ENCODE data around the gene SLC8A1. TPM values are rescaled to one million over a fixed set of nuclear protein-coding genes. Genes with fewer than 3 reads are reported as not detected.

The SLC8A1 gene
- total and polyA plus RNA-seq, 8 donors = 0.31 to 105 (median 14.0) TPM

GRCh38 chr2:40126006-40126405 is 325.9 kb downstream of the SLC8A1 start:
- Histone ChIP-seq H3K4me1 (peaks cover 0 to 39% (median 22%) of the 10 kb centered on the region in 4 donors), H3K36me3 (no peaks in the 10 kb centered on the region), H3K4me3 (no peak overlapping the region), H3K9me3 (no peaks in the 10 kb centered on the region), H3K27ac (no peak overlapping the region), H3K27me3 (no peaks in the 10 kb centered on the region)
- intact Hi-C loops (cut with DNase I; ENCODE audit: low total_unique reads) = no loop called here
- DNase-seq = no peak
- TF ChIP-seq POLR2A (IDR thresholded peaks at IDR 0.05) = no peak
- TF ChIP-seq CTCF (IDR thresholded peaks at IDR 0.05) = no peak
- TF ChIP-seq POLR2AphosphoS5 (IDR thresholded peaks at IDR 0.05) = no peak
- no peak for TF ChIP-seq EP300 (IDR thresholded peaks at IDR 0.05)
- WGBS, 5 donors = 83 to 91% (median 89%) methylated on average over 3 of the region's 3 CpGs

DNA sequence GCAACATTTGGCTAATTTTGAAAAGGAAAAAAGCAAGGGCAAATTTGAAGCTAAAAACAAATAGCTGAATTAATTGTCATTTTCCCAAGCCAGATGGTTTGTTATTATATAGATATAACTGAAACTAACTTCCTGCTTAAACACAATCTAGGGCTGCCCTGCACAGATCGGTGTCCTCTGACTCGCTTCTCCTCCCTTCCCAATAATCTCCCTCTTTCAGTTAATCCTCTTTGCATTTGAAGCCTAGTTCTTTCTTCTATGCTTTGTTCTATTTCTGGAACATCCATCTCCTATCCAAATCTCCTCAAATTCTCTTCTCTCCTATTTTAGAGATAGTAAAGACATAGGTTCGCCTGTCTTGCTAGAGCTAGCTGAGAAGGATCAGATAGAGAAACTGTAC is 328.1 kb downstream of the SLC8A1 start:
- H3K27ac ChIP-seq = no peak overlapping the region
- intact Hi-C loops (cut with DNase I; ENCODE audit: low total_unique reads) = no loop called here

GRCh38 chr2:40123326-40123725 is 328.6 kb downstream of the SLC8A1 start:
- no peak for DNase-seq
- Histone ChIP-seq H3K36me3 (no peaks in the 10 kb centered on the region), H3K27ac (no peak overlapping the region), H3K9me3 (no peaks in the 10 kb centered on the region), H3K27me3 (no peaks in the 10 kb centered on the region), H3K4me1 (peaks cover 0 to 26% (median 14%) of the 10 kb centered on the region in 4 donors), H3K4me3 (no peak overlapping the region)
- no peak for TF ChIP-seq EP300 (IDR thresholded peaks at IDR 0.05)
- no peak for TF ChIP-seq POLR2A (IDR thresholded peaks at IDR 0.05)
- no peak for TF ChIP-seq POLR2AphosphoS5 (IDR thresholded peaks at IDR 0.05)
- no peak for TF ChIP-seq CTCF (IDR thresholded peaks at IDR 0.05)
- intact Hi-C loops (cut with DNase I; ENCODE audit: low total_unique reads) = no loop called here
- 52 to 68% (median 64%) methylated on average over 1 of the region's 1 CpG for WGBS, 5 donors

More for the DNA sequence above, 328.1 kb downstream of the SLC8A1 start:
- Histone ChIP-seq H3K27me3 (no peaks in the 10 kb centered on the region), H3K4me3 (no peak overlapping the region), H3K4me1 (peaks cover 0 to 26% (median 15%) of the 10 kb centered on the region in 4 donors), H3K9me3 (no peaks in the 10 kb centered on the region), H3K36me3 (no peaks in the 10 kb centered on the region)
- TF ChIP-seq POLR2A (IDR thresholded peaks at IDR 0.05) = no peak
- no peak for TF ChIP-seq EP300 (IDR thresholded peaks at IDR 0.05)
- no peak for TF ChIP-seq CTCF (IDR thresholded peaks at IDR 0.05)
- TF ChIP-seq POLR2AphosphoS5 (IDR thresholded peaks at IDR 0.05) = no peak
- DNase-seq = no peak
- WGBS, 5 donors = 60 to 70% (median 65%) methylated on average over 3 of the region's 3 CpGs

- no peak for DNase-seq
- Histone ChIP-seq H3K4me1 (peaks cover 0 to 20% (median 9%) of the 10 kb centered on the region in 4 donors), H3K27ac (no peak overlapping the region), H3K9me3 (no peaks in the 10 kb centered on the region), H3K36me3 (no peaks in the 10 kb centered on the region), H3K27me3 (no peaks in the 10 kb centered on the region), H3K4me3 (no peak overlapping the region)
- intact Hi-C loops (cut with DNase I; ENCODE audit: low total_unique reads) = no loop called here
- TF ChIP-seq POLR2A (IDR thresholded peaks at IDR 0.05) = no peak
- no peak for TF ChIP-seq POLR2AphosphoS5 (IDR thresholded peaks at IDR 0.05)
- TF ChIP-seq EP300 (IDR thresholded peaks at IDR 0.05) = no peak
- TF ChIP-seq CTCF (IDR thresholded peaks at IDR 0.05) = no peak
- WGBS, 5 donors = 78 to 93% (median 85%) methylated on average over 5 of the region's 5 CpGs
Observed at GRCh38 chr2:40120957-40121356, 330.9 kb downstream of the SLC8A1 start.
